Hepatocyte (in vitro differentiated cells): ENCODE data around the gene INIP. TPM values are rescaled to one million over a fixed set of nuclear protein-coding genes. Genes with fewer than 3 reads are reported as not detected.
A peak's percentile ranks its signal among the peaks of the same experiment; 100 is the strongest.

Source experiments
- DNase-seq: peaks from one replicate; pipeline ENCODE4 v3.0.0-alpha.2; 2016; ENCODE audit warnings: low spot score
- H2AFZ ChIP-seq: fragments of 200-600 bp; sonication (generic); 2 replicates; pipeline ENCODE4 v1.6.0; 2016; ENCODE audit warnings: antibody characterized with exemption, mild to moderate bottlenecking
- H3K27ac ChIP-seq: fragments of 200-600 bp; sonication (generic); 2 replicates; pipeline ENCODE4 v1.5.1; 2016; ENCODE audit warnings: mild to moderate bottlenecking
- H3K27me3 ChIP-seq: fragments of 200-600 bp; sonication (generic); 2 replicates; pipeline ENCODE4 v1.6.1; 2016
- H3K36me3 ChIP-seq: fragments of 200-600 bp; sonication (generic); replicated peaks from 2 replicates; pipeline ENCODE4 v1.5.1; 2016; ENCODE audit warnings: low read depth; ENCODE audit not compliant: insufficient read depth
- H3K4me1 ChIP-seq: fragments of 200-600 bp; sonication (generic); 2 replicates; pipeline ENCODE4 v1.5.1; 2016; ENCODE audit warnings: mild to moderate bottlenecking, moderate library complexity; ENCODE audit not compliant: insufficient read depth
- H3K4me2 ChIP-seq: fragments of 200-600 bp; sonication (generic); 2 replicates; pipeline ENCODE4 v1.6.0; 2016
- H3K4me3 ChIP-seq: fragments of 200-600 bp; sonication (generic); 2 replicates; pipeline ENCODE4 v1.5.1; 2016; ENCODE audit warnings: mild to moderate bottlenecking
- H3K79me2 ChIP-seq: fragments of 200-600 bp; sonication (generic); 2 replicates; pipeline ENCODE4 v1.6.0; 2017; ENCODE audit warnings: mild to moderate bottlenecking
- H3K9me2 ChIP-seq: fragments of 200-600 bp; sonication (generic); replicated peaks from 2 replicates; pipeline ENCODE4 v1.6.0; 2017; ENCODE audit warnings: mild to moderate bottlenecking; ENCODE audit not compliant: insufficient read depth
- H3K9me3 ChIP-seq: fragments of 200-600 bp; sonication (generic); 2 replicates; pipeline ENCODE4 v1.5.1; 2016; ENCODE audit warnings: low read depth, mild to moderate bottlenecking
- H4K20me1 ChIP-seq: fragments of 200-600 bp; sonication (generic); 2 replicates; pipeline ENCODE4 v1.6.0; 2016; ENCODE audit warnings: mild to moderate bottlenecking; ENCODE audit not compliant: insufficient read depth, poor library complexity, severe bottlenecking
- CTCF ChIP-seq: fragments of 200-600 bp; sonication (generic); IDR thresholded peaks from 2 replicates; pipeline ENCODE4 v1.5.1; 2016; ENCODE audit warnings: antibody characterized with exemption, mild to moderate bottlenecking; ENCODE audit not compliant: poor library complexity
- EZH2 ChIP-seq: fragments of 200-600 bp; sonication (generic); IDR thresholded peaks from 2 replicates; pipeline ENCODE4 v1.6.1; 2016; ENCODE audit warnings: antibody characterized with exemption, mild to moderate bottlenecking, borderline replicate concordance
- EZH2phosphoT487 ChIP-seq: fragments of 200-600 bp; sonication (generic); IDR thresholded peaks from one replicate; pipeline ENCODE4 v1.6.1; 2018; ENCODE audit warnings: antibody characterized with exemption, mild to moderate bottlenecking, low read depth, moderate library complexity; ENCODE audit not compliant: unreplicated experiment, severe bottlenecking
- WGBS: methylation state at CpG from one replicate; pipeline ENCODE4 v1.1.6; 2016; ENCODE audit warnings: low lambda C conversion rate; ENCODE audit errors: missing lambda C conversion rate; 5-methylcytosine and 5-hydroxymethylcytosine counted together
- polyA plus RNA-seq: library from polyadenylated mRNA; unstranded; fragments of >200 nt; fragmentation: Nextera tagmentation; extraction: Ambion mirVana; gene quantifications from 2 replicates; pipeline ENCODE4 v1.2.1, GENCODE V29; 2016
- total RNA-seq: library from RNA; depleted of rRNA; stranded (reverse); fragments of >200 nt; gene quantifications from 2 replicates; pipeline ENCODE4 v1.2.3, GENCODE V29; 2014

The INIP gene
- total and polyA plus RNA-seq, 2 experiments from 2014 or later = 19.3 to 37.4 TPM

- Histone ChIP-seq H3K4me2 (no peak overlapping the region), H2AFZ (no peak overlapping the region), H4K20me1 (no peaks in the 10 kb centered on the region), H3K9me3 (no peaks in the 10 kb centered on the region), H3K4me3 (no peak overlapping the region), H3K36me3 (no peaks in the 10 kb centered on the region), H3K4me1 (no peaks in the 10 kb centered on the region), H3K9me2 (no peaks in the 10 kb centered on the region), H3K27ac (no peak overlapping the region), H3K79me2 (no peaks in the 10 kb centered on the region), H3K27me3 (no peaks in the 10 kb centered on the region)
- 59% methylated on average over 4 of the region's 4 CpGs for WGBS
- no peak for TF ChIP-seq CTCF
- no peak for TF ChIP-seq EZH2
- TF ChIP-seq EZH2phosphoT487 = no peak
- no peak for DNase-seq
Measured at GRCh38 chr9:112694706-112695555, 23.0 kb downstream of the INIP start.

DNA sequence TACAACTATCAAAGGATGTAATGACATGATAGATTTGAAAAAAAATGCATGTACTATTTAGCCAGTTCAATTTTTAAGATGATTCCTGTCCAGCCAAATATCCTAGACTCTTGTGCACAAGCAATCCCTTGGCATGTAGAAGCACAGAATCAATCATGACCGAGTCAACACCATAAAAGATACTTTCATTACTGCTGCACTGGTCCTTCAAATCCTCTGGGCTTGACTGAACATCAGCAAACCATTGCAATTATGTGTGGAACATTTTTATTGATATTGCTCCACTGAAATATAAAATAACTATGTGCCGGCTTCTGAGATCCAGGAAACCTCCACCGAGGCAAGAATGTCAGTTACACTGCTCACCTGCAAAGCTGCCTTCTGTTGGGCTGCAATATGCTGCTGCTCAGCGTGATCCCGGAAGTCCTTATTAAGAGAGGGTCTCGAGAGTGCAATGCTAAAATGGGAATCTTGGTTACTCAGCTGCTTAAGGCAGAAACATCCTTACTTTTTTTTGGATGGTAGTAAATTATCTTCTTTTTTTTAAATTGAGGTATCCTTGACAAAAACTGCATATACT, 28.7 kb downstream of the INIP start:
- no peak overlapping the region for H3K4me2 ChIP-seq
- peaks cover 6% of the 10 kb centered on the region for H3K36me3 ChIP-seq
- DNase-seq = no peak
- H2AFZ ChIP-seq = no peak overlapping the region
- H3K27me3 ChIP-seq = no peaks in the 10 kb centered on the region
- 94% methylated on average over 6 of the region's 6 CpGs for WGBS
- no peaks in the 10 kb centered on the region for H3K9me2 ChIP-seq
- no peaks in the 10 kb centered on the region for H4K20me1 ChIP-seq
- H3K79me2 ChIP-seq = no peaks in the 10 kb centered on the region
- no peaks in the 10 kb centered on the region for H3K4me1 ChIP-seq
- H3K4me3 ChIP-seq = no peak overlapping the region
- no peaks in the 10 kb centered on the region for H3K9me3 ChIP-seq
- no peak overlapping the region for H3K27ac ChIP-seq
- no peak for TF ChIP-seq EZH2
- no peak for TF ChIP-seq EZH2phosphoT487
- TF ChIP-seq CTCF = no peak

GRCh38 chr9:112680731-112681402, 37.0 kb downstream of the INIP start:
- H4K20me1 ChIP-seq = no peaks in the 10 kb centered on the region
- TF ChIP-seq CTCF (no peak), EZH2 (no peak), EZH2phosphoT487 (no peak)
- no peaks in the 10 kb centered on the region for H3K27me3 ChIP-seq
- H3K9me3 ChIP-seq = no peaks in the 10 kb centered on the region
- WGBS = 52% methylated on average over 6 of the region's 6 CpGs
- no peaks in the 10 kb centered on the region for H3K36me3 ChIP-seq
- H3K4me1 ChIP-seq = no peaks in the 10 kb centered on the region
- H2AFZ ChIP-seq = no peak overlapping the region
- no peaks in the 10 kb centered on the region for H3K79me2 ChIP-seq
- H3K27ac ChIP-seq = peak overlapping the region; percentile 34
- DNase-seq = peak; percentile 41
- no peak overlapping the region for H3K4me3 ChIP-seq
- H3K9me2 ChIP-seq = no peaks in the 10 kb centered on the region
- H3K4me2 ChIP-seq = no peak overlapping the region
